GM18511 (cell line): ENCODE measurements around the gene FANCL.
"Not testable (repeated sequence)": the region's sequence is repeated elsewhere in the genome, so short reads cannot be mapped to it uniquely, and the experiment has no call there.

ENCODE experiments used
- ATAC-seq: cut with Tn5 transposase; IDR thresholded peaks from one replicate; pipeline ENCODE4 v1.9.1; 2021; ENCODE audit warnings: mild to moderate bottlenecking, moderate library complexity; ENCODE audit not compliant: unreplicated experiment

Gene FANCL

GRCh38 chr2:58207189-58207588 lies 33.9 kb downstream of the FANCL start:
- ATAC-seq = no peak

GRCh38 chr2:58206785-58207184 lies 34.3 kb downstream of the FANCL start:
- no peak for ATAC-seq

GRCh38 chr2:58204195-58204959 lies 36.7 kb downstream of the FANCL start:
- ATAC-seq = no peak

GRCh38 chr2:58203018-58203417 lies 38.1 kb downstream of the FANCL start:
- no peak for ATAC-seq

GRCh38 chr2:58202404-58202803 lies 38.7 kb downstream of the FANCL start:
- ATAC-seq = no peak

- no peak for ATAC-seq
Measured at GRCh38 chr2:58197894-58198293, 43.2 kb downstream of the FANCL start.

GRCh38 chr2:58195662-58196061 lies 45.5 kb downstream of the FANCL start:
- ATAC-seq = no peak

GRCh38 chr2:58194458-58194857 lies 46.7 kb downstream of the FANCL start:
- no peak for ATAC-seq

GRCh38 chr2:58187022-58187421 lies 54.1 kb downstream of the FANCL start:
- not testable (repeated sequence) for ATAC-seq

GRCh38 chr2:58186501-58186900 lies 54.6 kb downstream of the FANCL start:
- no peak for ATAC-seq

GRCh38 chr2:58182527-58182926 lies 58.6 kb downstream of the FANCL start:
- ATAC-seq = no peak

GRCh38 chr2:58180635-58181034 lies 60.5 kb downstream of the FANCL start:
- no peak for ATAC-seq

GRCh38 chr2:58180175-58180574 lies 61.0 kb downstream of the FANCL start:
- not testable (repeated sequence) for ATAC-seq

GRCh38 chr2:58177187-58177586 lies 63.9 kb downstream of the FANCL start:
- ATAC-seq = not testable (repeated sequence)

- ATAC-seq = not testable (repeated sequence)
Measured at GRCh38 chr2:58171831-58172230, 69.3 kb downstream of the FANCL start.

- not testable (repeated sequence) for ATAC-seq
Measured at GRCh38 chr2:58170334-58170933, 70.7 kb downstream of the FANCL start.

GRCh38 chr2:58169845-58170244 lies 71.3 kb downstream of the FANCL start:
- not testable (repeated sequence) for ATAC-seq

GRCh38 chr2:58168130-58168529 lies 73.0 kb downstream of the FANCL start:
- ATAC-seq = not testable (repeated sequence)

GRCh38 chr2:58163913-58164312 lies 77.2 kb downstream of the FANCL start:
- ATAC-seq = no peak

- ATAC-seq = no peak
Measured at GRCh38 chr2:58158481-58158880, 82.6 kb downstream of the FANCL start.

GRCh38 chr2:58157754-58158153 lies 83.4 kb downstream of the FANCL start:
- no peak for ATAC-seq

GRCh38 chr2:58156780-58157179 lies 84.3 kb downstream of the FANCL start:
- ATAC-seq = no peak
